ENCODE results near the gene ARHGAP19. TPM values are rescaled to one million over a fixed set of nuclear protein-coding genes. Genes with fewer than 3 reads are reported as not detected.

Gene ARHGAP19
- total and polyA plus RNA-seq, 7 donors, result 3.0 to 9.1 (median 6.0) TPM

DNA sequence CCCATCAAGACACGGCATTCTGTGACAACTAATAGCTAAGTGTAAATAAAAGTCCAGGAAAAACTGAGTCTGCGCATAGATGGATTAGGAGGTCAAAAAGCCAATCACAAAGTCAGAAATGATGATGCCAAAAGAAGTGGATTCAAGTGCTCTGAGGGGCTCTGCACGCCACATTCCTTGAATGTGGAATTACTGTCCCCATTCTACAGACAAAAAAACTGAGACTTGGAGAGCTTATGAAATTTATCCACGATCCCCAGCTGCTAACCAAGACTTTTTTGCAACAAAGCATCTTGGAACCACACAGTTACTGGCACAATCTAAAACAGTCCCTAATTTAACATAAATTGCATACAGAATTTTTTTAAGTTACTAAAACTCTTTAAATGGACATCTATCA is 57.1 kb downstream of the ARHGAP19 start:
- no peaks in the 10 kb centered on the region for H3K9me3 ChIP-seq
- peaks cover 0 to 5% (median 0%) of the 10 kb centered on the region in 4 donors for H3K36me3 ChIP-seq
- no peak for TF ChIP-seq EP300 (IDR thresholded peaks at IDR 0.05)
- TF ChIP-seq POLR2A (IDR thresholded peaks at IDR 0.05), result no peak
- no peak for TF ChIP-seq POLR2AphosphoS5 (IDR thresholded peaks at IDR 0.05)
- TF ChIP-seq, protein P1, sequence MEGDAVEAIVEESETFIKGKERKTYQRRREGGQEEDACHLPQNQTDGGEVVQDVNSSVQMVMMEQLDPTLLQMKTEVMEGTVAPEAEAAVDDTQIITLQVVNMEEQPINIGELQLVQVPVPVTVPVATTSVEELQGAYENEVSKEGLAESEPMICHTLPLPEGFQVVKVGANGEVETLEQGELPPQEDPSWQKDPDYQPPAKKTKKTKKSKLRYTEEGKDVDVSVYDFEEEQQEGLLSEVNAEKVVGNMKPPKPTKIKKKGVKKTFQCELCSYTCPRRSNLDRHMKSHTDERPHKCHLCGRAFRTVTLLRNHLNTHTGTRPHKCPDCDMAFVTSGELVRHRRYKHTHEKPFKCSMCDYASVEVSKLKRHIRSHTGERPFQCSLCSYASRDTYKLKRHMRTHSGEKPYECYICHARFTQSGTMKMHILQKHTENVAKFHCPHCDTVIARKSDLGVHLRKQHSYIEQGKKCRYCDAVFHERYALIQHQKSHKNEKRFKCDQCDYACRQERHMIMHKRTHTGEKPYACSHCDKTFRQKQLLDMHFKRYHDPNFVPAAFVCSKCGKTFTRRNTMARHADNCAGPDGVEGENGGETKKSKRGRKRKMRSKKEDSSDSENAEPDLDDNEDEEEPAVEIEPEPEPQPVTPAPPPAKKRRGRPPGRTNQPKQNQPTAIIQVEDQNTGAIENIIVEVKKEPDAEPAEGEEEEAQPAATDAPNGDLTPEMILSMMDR (IDR thresholded peaks at IDR 0.05), result no peak
- WGBS, 2 donors, result 94 to 95% methylated on average over 4 of the region's 4 CpGs
- no peak for DNase-seq
- no peaks in the 10 kb centered on the region for H3K4me1 ChIP-seq
- H3K4me3 ChIP-seq, result no peak overlapping the region
- intact Hi-C loops (cut with DNase I), result no loop called here
- no peak overlapping the region for H3K27ac ChIP-seq
- H3K27me3 ChIP-seq, result no peaks in the 10 kb centered on the region

DNA sequence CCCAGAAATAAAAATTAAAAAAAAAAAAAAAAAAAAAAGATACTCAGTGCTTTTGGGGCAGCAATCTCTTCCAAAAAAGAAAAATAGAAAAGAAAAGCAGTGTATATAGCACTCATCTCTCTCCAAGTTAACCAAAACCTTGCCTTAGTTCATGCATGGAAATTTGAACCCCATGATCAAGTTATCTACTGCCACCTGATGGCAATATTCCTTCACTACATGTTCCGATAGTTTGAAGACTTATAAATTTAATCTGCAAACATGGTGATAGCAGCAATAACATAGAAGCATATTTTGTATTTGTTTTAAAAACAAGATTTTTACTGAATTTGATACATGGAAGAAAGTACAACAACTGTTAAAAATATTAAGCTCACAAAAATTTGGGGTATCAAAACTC is 58.0 kb downstream of the ARHGAP19 start:
- Histone ChIP-seq H3K4me3 (no peak overlapping the region), H3K27me3 (no peaks in the 10 kb centered on the region), H3K4me1 (no peaks in the 10 kb centered on the region), H3K9me3 (no peaks in the 10 kb centered on the region), H3K27ac (no peak overlapping the region), H3K36me3 (peaks cover 0 to 14% (median 2%) of the 10 kb centered on the region in 4 donors)
- 22 to 52% methylated on average over 1 of the region's 1 CpG for WGBS, 2 donors
- intact Hi-C loops (cut with DNase I), result no loop called here
- no peak for DNase-seq
- TF ChIP-seq, protein P1 (IDR thresholded peaks at IDR 0.05), result peak in 2 of 4 experiments; percentile 21 to 47
- no peak for TF ChIP-seq EP300 (IDR thresholded peaks at IDR 0.05)
- no peak for TF ChIP-seq POLR2AphosphoS5 (IDR thresholded peaks at IDR 0.05)
- no peak for TF ChIP-seq POLR2A (IDR thresholded peaks at IDR 0.05)

DNA sequence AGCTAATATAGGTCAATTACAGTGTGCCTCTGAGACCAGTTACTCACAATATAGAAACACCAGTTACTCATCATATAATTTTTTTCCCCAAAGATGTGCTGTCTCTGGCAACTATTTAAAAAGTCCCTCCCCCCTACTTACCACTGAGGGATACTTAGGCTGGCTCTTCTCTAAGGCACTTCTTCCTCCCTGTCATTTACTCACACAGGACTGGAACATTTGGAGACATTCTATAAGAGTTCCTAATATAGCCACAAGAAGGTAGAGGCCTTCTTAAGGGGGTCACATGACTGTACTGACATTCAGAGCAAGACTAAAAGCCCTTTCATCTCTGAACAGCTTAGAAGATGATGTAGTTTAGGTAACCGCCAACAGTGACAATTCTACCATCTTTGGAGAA is 62.3 kb downstream of the ARHGAP19 start:
- Histone ChIP-seq H3K27ac (no peak overlapping the region), H3K27me3 (no peaks in the 10 kb centered on the region), H3K4me3 (no peak overlapping the region), H3K36me3 (peaks cover 0 to 44% (median 2%) of the 10 kb centered on the region in 4 donors), H3K9me3 (no peaks in the 10 kb centered on the region), H3K4me1 (no peaks in the 10 kb centered on the region)
- WGBS, 2 donors, result 82 to 98% methylated on average over 1 of the region's 1 CpG
- TF ChIP-seq, protein P1 (IDR thresholded peaks at IDR 0.05), result no peak
- no peak for TF ChIP-seq POLR2A (IDR thresholded peaks at IDR 0.05)
- no peak for TF ChIP-seq EP300 (IDR thresholded peaks at IDR 0.05)
- TF ChIP-seq POLR2AphosphoS5 (IDR thresholded peaks at IDR 0.05), result no peak
- intact Hi-C loops (cut with DNase I), result no loop called here
- no peak for DNase-seq

DNA sequence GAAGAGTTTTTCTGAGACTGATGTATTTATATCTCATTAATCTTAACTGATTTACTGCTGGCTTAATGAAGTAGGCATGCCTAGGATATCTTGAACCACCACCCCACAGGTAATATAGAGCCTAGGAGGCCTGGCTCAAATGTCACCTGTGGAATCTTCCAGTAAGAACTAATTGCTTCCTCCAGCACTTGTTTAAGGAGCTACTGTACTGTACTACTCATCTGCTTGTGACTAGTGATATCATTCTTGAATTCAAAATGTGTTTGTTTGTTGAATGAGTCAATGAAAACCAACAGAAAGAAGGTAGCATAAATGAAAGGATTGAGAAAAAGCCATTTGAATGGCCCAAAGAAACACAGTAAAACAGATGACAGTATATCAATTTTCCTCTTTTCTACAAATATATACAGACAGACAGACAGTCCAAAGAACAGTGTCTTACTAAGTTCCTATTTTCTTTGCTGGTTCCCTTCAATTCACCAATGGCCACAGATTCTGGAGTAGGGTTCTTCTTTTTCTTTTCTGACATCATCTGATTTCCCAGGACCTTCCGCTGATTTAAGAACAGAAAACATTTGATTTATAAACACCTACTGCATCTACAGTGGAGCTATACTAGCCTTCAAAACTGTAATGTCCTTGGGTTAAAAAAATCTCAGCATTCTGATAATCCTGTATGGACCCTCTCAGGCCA is 63.0 kb downstream of the ARHGAP19 start:
- intact Hi-C loops (cut with DNase I), result no loop called here
- no peaks in the 10 kb centered on the region for H3K9me3 ChIP-seq
- H3K36me3 ChIP-seq, result peaks cover 0 to 46% (median 2%) of the 10 kb centered on the region in 4 donors
- no peak for DNase-seq
- no peak overlapping the region for H3K27ac ChIP-seq
- H3K27me3 ChIP-seq, result no peaks in the 10 kb centered on the region
- 95% methylated on average over 1 of the region's 1 CpG for WGBS, 2 donors
- H3K4me1 ChIP-seq, result no peaks in the 10 kb centered on the region
- TF ChIP-seq EP300 (IDR thresholded peaks at IDR 0.05) (no peak), POLR2A (IDR thresholded peaks at IDR 0.05) (no peak), POLR2AphosphoS5 (IDR thresholded peaks at IDR 0.05) (no peak)
- TF ChIP-seq, protein P1 (IDR thresholded peaks at IDR 0.05), result no peak
- no peak overlapping the region for H3K4me3 ChIP-seq

DNA sequence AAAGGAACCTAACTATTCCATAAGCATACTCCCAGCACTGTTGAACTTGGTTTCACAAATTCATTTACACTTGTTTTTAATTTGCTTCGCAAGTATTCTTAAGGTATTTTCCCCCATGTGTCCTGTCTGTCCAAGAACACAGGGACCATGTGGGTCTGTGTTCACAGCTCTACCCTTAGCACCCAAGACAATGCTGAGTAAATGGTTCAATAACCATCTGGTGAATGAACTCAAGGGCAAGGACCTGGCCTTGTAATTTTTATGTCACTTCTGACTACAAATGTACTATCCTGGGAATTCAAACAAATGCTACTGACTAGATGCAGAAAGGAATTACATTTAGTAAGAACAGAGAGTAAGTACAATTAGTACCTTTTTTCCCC is 63.7 kb downstream of the ARHGAP19 start:
- WGBS, 2 donors, result 96 to 100% methylated on average over 1 of the region's 1 CpG
- H3K27ac ChIP-seq, result no peak overlapping the region
- TF ChIP-seq EP300 (IDR thresholded peaks at IDR 0.05) (no peak), POLR2A (IDR thresholded peaks at IDR 0.05) (no peak), POLR2AphosphoS5 (IDR thresholded peaks at IDR 0.05) (no peak)
- TF ChIP-seq, protein P1 (IDR thresholded peaks at IDR 0.05), result no peak
- intact Hi-C loops (cut with DNase I), result no loop called here
- H3K9me3 ChIP-seq, result no peaks in the 10 kb centered on the region
- no peaks in the 10 kb centered on the region for H3K27me3 ChIP-seq
- H3K36me3 ChIP-seq, result peaks cover 0 to 46% (median 2%) of the 10 kb centered on the region in 4 donors
- no peak for DNase-seq
- no peaks in the 10 kb centered on the region for H3K4me1 ChIP-seq
- no peak overlapping the region for H3K4me3 ChIP-seq

All from sigmoid colon (tissue), 7 donors.